ENCODE measurements around the gene CACNA1G.

CACNA1G gene

GRCh38 chr17:50585346-50585745 is 24.8 kb downstream of the CACNA1G start:
- no peaks in the 10 kb centered on the region for H3K4me1 ChIP-seq (ENCODE audit: insufficient read depth, low read length)
- DNase-seq (no peak), ATAC-seq (ENCODE audit: insufficient read depth, low read depth) (no peak)
- H4K20me1 ChIP-seq (ENCODE audit: insufficient read depth, low read length) = no peaks in the 10 kb centered on the region
- no peak overlapping the region for H3K4me2 ChIP-seq (ENCODE audit: insufficient read depth, low read length)
- peaks cover 44% of the 10 kb centered on the region for H3K27me3 ChIP-seq (ENCODE audit: insufficient read depth, low read length, poor library complexity)
- H3K27ac ChIP-seq (ENCODE audit: low read length) = no peak overlapping the region
- H3K9ac ChIP-seq (ENCODE audit: low read depth, low read length) = no peak overlapping the region
- no peaks in the 10 kb centered on the region for H3K36me3 ChIP-seq (ENCODE audit: insufficient read depth, low read length)
- H3K4me3 ChIP-seq (ENCODE audit: low read depth in 1 of 2, low read length in 2 of 2) = no peak overlapping the region
- H3K79me2 ChIP-seq (ENCODE audit: insufficient read depth, low read length) = no peaks in the 10 kb centered on the region
- no peak overlapping the region for H2AFZ ChIP-seq (ENCODE audit: low read depth, low read length)
- no peaks in the 10 kb centered on the region for H3K9me3 ChIP-seq (ENCODE audit: insufficient read depth, low read length, severe bottlenecking)
- TF ChIP-seq EZH2 (IDR thresholded peaks at IDR 0.05; ENCODE audit: borderline replicate concordance, low read depth, low read length, severe bottlenecking) = no peak
- no peak for TF ChIP-seq CTCF (IDR thresholded peaks at IDR 0.05; ENCODE audit: borderline replicate concordance, extremely low read depth, low read length, poor library complexity, severe bottlenecking)

GRCh38 chr17:50585891-50586290 is 25.4 kb downstream of the CACNA1G start:
- Histone ChIP-seq H4K20me1 (ENCODE audit: insufficient read depth, low read length) (no peaks in the 10 kb centered on the region), H3K27ac (ENCODE audit: low read length) (no peak overlapping the region), H2AFZ (ENCODE audit: low read depth, low read length) (no peak overlapping the region), H3K36me3 (ENCODE audit: insufficient read depth, low read length) (no peaks in the 10 kb centered on the region), H3K27me3 (ENCODE audit: insufficient read depth, low read length, poor library complexity) (peaks cover 38% of the 10 kb centered on the region), H3K4me3 (ENCODE audit: low read depth in 1 of 2, low read length in 2 of 2) (no peak overlapping the region), H3K79me2 (ENCODE audit: insufficient read depth, low read length) (no peaks in the 10 kb centered on the region), H3K4me2 (ENCODE audit: insufficient read depth, low read length) (no peak overlapping the region), H3K9ac (ENCODE audit: low read depth, low read length) (no peak overlapping the region), H3K9me3 (ENCODE audit: insufficient read depth, low read length, severe bottlenecking) (no peaks in the 10 kb centered on the region), H3K4me1 (ENCODE audit: insufficient read depth, low read length) (no peaks in the 10 kb centered on the region)
- no peak for DNase-seq
- no peak for TF ChIP-seq CTCF (IDR thresholded peaks at IDR 0.05; ENCODE audit: borderline replicate concordance, extremely low read depth, low read length, poor library complexity, severe bottlenecking)
- no peak for TF ChIP-seq EZH2 (IDR thresholded peaks at IDR 0.05; ENCODE audit: borderline replicate concordance, low read depth, low read length, severe bottlenecking)
- no peak for ATAC-seq (ENCODE audit: insufficient read depth, low read depth)

GRCh38 chr17:50586421-50587247 is 26.1 kb downstream of the CACNA1G start:
- Histone ChIP-seq H3K27me3 (ENCODE audit: insufficient read depth, low read length, poor library complexity) (peaks cover 34% of the 10 kb centered on the region), H3K27ac (ENCODE audit: low read length) (no peak overlapping the region), H3K4me3 (ENCODE audit: low read depth in 1 of 2, low read length in 2 of 2) (no peak overlapping the region), H3K36me3 (ENCODE audit: insufficient read depth, low read length) (no peaks in the 10 kb centered on the region), H3K4me1 (ENCODE audit: insufficient read depth, low read length) (no peaks in the 10 kb centered on the region), H2AFZ (ENCODE audit: low read depth, low read length) (no peak overlapping the region), H3K9me3 (ENCODE audit: insufficient read depth, low read length, severe bottlenecking) (no peaks in the 10 kb centered on the region), H3K4me2 (ENCODE audit: insufficient read depth, low read length) (no peak overlapping the region), H3K9ac (ENCODE audit: low read depth, low read length) (no peak overlapping the region), H3K79me2 (ENCODE audit: insufficient read depth, low read length) (no peaks in the 10 kb centered on the region), H4K20me1 (ENCODE audit: insufficient read depth, low read length) (no peaks in the 10 kb centered on the region)
- DNase-seq (no peak), ATAC-seq (ENCODE audit: insufficient read depth, low read depth) (no peak)
- TF ChIP-seq EZH2 (IDR thresholded peaks at IDR 0.05; ENCODE audit: borderline replicate concordance, low read depth, low read length, severe bottlenecking) (no peak), CTCF (IDR thresholded peaks at IDR 0.05; ENCODE audit: borderline replicate concordance, extremely low read depth, low read length, poor library complexity, severe bottlenecking) (no peak)
